ENCODE data around the gene ARHGEF17.

The ARHGEF17 gene

GRCh38 chr11:73416786-73417185, 108.7 kb downstream of the ARHGEF17 start:
- peaks cover 5% of the 10 kb centered on the region for H3K4me1 ChIP-seq (ENCODE audit: control insufficient read depth, low read depth, low read length)
- no peaks in the 10 kb centered on the region for H3K9me3 ChIP-seq (ENCODE audit: control insufficient read depth, low read depth, low read length)
- H3K36me3 ChIP-seq (ENCODE audit: control insufficient read depth, low read depth, low read length) = no peaks in the 10 kb centered on the region
- H3K4me3 ChIP-seq (ENCODE audit: low read length) = no peak overlapping the region
- no peak overlapping the region for H3K27ac ChIP-seq (ENCODE audit: low read length)
- no peaks in the 10 kb centered on the region for H3K27me3 ChIP-seq (ENCODE audit: control insufficient read depth, insufficient read depth, low read length)
- H3K9ac ChIP-seq (ENCODE audit: low read length) = no peak overlapping the region
